Esophagus squamous epithelium (tissue), 4 donors: ENCODE measurements around the gene CCDC185.

Experiments used
- POLR2A ChIP-seq, 4 donors: fragments of 450-650 bp; IDR thresholded peaks; one replicate each; pipeline ENCODE4 v1.6.1; 2017; ENCODE audit warnings: antibody characterized with exemption in 4 of 4, mild to moderate bottlenecking in 4 of 4, moderate library complexity in 3 of 4
- TF ChIP-seq, protein P1 (sequence below), 6 experiments: fragments of 450-650 bp in 4 of 6; fragments of 200-600 bp in 2 of 6; sonication (generic) in 2 of 6; IDR thresholded peaks; one replicate each; pipeline ENCODE4 v1.5.1; 2016 to 2019; ENCODE audit warnings: antibody characterized with exemption in 6 of 6, mild to moderate bottlenecking in 4 of 6, moderate library complexity in 4 of 6

DNA sequence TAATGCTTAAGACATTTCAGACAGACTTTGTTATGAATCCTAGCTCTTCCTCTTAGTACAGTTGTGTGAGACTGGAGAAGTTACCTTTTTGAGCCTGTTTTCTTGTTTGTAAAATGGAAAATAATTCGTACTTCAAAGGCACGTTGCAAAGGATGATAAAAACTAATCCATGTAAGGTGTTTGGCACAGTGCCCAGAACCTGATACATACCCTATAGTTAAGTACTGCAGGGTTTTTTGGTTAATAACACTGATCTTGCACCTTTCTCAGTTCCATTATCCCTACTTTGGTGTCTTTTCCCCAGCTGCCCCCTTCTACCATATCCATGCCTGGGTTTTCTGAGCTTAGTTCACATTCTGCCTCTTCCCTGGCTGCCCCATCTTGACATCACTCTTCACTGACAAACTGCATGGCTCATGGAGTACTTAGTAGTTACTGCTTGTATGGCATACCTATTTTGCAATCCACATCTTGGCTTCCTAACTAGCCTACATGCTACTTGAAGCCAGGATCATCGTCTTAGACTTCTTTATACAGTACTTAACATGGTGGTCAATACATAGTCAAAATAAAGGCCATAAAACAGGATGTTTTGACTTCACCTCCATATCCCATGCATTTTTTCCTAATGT lies 10.1 kb downstream of the CCDC185 start:
- TF ChIP-seq, protein P1, sequence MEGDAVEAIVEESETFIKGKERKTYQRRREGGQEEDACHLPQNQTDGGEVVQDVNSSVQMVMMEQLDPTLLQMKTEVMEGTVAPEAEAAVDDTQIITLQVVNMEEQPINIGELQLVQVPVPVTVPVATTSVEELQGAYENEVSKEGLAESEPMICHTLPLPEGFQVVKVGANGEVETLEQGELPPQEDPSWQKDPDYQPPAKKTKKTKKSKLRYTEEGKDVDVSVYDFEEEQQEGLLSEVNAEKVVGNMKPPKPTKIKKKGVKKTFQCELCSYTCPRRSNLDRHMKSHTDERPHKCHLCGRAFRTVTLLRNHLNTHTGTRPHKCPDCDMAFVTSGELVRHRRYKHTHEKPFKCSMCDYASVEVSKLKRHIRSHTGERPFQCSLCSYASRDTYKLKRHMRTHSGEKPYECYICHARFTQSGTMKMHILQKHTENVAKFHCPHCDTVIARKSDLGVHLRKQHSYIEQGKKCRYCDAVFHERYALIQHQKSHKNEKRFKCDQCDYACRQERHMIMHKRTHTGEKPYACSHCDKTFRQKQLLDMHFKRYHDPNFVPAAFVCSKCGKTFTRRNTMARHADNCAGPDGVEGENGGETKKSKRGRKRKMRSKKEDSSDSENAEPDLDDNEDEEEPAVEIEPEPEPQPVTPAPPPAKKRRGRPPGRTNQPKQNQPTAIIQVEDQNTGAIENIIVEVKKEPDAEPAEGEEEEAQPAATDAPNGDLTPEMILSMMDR (IDR thresholded peaks at IDR 0.05) = no peak
- no peak for TF ChIP-seq POLR2A (IDR thresholded peaks at IDR 0.05)
